OCI-LY3 (cell line): ENCODE results near the gene CRLF2.
"Not testable (repeated sequence)": the region's sequence is repeated elsewhere in the genome, so short reads cannot be mapped to it uniquely, and the experiment has no call there.

Experiments
- CTCF ChIP-seq: fragments of 200-600, 300-600 bp; sonication (generic); IDR thresholded peaks from 2 replicates; pipeline ENCODE4 v1.5.1; 2014; ENCODE audit warnings: antibody characterized with exemption, low read length, low read depth
- EZH2phosphoT487 ChIP-seq: fragments of 200-600 bp; shearing (Covaris generic); IDR thresholded peaks from 2 replicates; pipeline ENCODE4 v1.6.1; 2018; ENCODE audit warnings: antibody characterized with exemption, mixed run types, low read depth

GRCh38 chrX:1240551-1240950 lies 28.1 kb upstream of the CRLF2 start:
- TF ChIP-seq CTCF, EZH2phosphoT487: not testable (repeated sequence)
